H9 (cell line): ENCODE results near the gene SPRYD3. TPM values are rescaled to one million over a fixed set of nuclear protein-coding genes. Genes with fewer than 3 reads are reported as not detected.

Experiments used
- DNase-seq: peaks from one replicate; pipeline ENCODE4 v3.0.0-alpha.2; 2017
- H2AFZ ChIP-seq: one replicate; pipeline ENCODE4 v1.6.1; 2013; ENCODE audit warnings: mild to moderate bottlenecking, low read length, control low read depth, moderate library complexity
- H2AK5ac ChIP-seq: 2 replicates; pipeline ENCODE4 v1.6.1; 2013; ENCODE audit warnings: low read length, control low read depth, mixed read lengths; ENCODE audit not compliant: insufficient read length
- H2BK120ac ChIP-seq: one replicate; pipeline ENCODE4 v1.6.1; 2013; ENCODE audit warnings: low read depth, mild to moderate bottlenecking, low read length, control low read depth, inconsistent platforms; ENCODE audit not compliant: poor library complexity, severe bottlenecking
- H2BK12ac ChIP-seq: 2 replicates; pipeline ENCODE4 v1.6.1; 2013; ENCODE audit warnings: low read length, control low read depth, mixed read lengths, low read depth; ENCODE audit not compliant: insufficient read length
- H2BK15ac ChIP-seq: 2 replicates; pipeline ENCODE4 v1.6.1; 2013; ENCODE audit warnings: low read depth, low read length, control low read depth
- H2BK20ac ChIP-seq: one replicate; pipeline ENCODE4 v1.6.1; 2013; ENCODE audit warnings: low read depth, mild to moderate bottlenecking, low read length, control low read depth, inconsistent platforms; ENCODE audit not compliant: poor library complexity, severe bottlenecking
- H2BK5ac ChIP-seq: 2 replicates; pipeline ENCODE4 v1.6.1; 2013; ENCODE audit warnings: low read length, control low read depth, mixed read lengths; ENCODE audit not compliant: insufficient read length
- H3K14ac ChIP-seq: 2 replicates; pipeline ENCODE4 v1.6.1; 2013; ENCODE audit warnings: low read length, control low read depth; ENCODE audit not compliant: insufficient read depth
- H3K18ac ChIP-seq: 2 replicates; pipeline ENCODE4 v1.6.1; 2013; ENCODE audit warnings: low read depth, mild to moderate bottlenecking, mixed read lengths, low read length, control low read depth; ENCODE audit not compliant: insufficient read length
- H3K23ac ChIP-seq: 2 replicates; pipeline ENCODE4 v1.6.1; 2013; ENCODE audit warnings: low read length, control low read depth, mixed read lengths, low read depth; ENCODE audit not compliant: insufficient read length
- H3K23me2 ChIP-seq: 2 replicates; pipeline ENCODE4 v1.6.1; 2013; ENCODE audit warnings: low read depth, mild to moderate bottlenecking, mixed read lengths, low read length, control low read depth; ENCODE audit not compliant: insufficient read length, poor library complexity, severe bottlenecking
- H3K27ac ChIP-seq: 2 replicates; pipeline ENCODE4 v1.5.1; 2013; ENCODE audit warnings: low read length, control low read depth, mixed read lengths, low read depth; ENCODE audit not compliant: insufficient read length
- H3K27me3 ChIP-seq: 2 replicates; pipeline ENCODE4 v1.6.1; 2013; ENCODE audit warnings: low read length, control low read depth, inconsistent platforms; ENCODE audit not compliant: insufficient read depth
- H3K4ac ChIP-seq: 2 replicates; pipeline ENCODE4 v1.6.1; 2013; ENCODE audit warnings: low read depth, mild to moderate bottlenecking, control low read depth, inconsistent platforms, low read length, moderate library complexity
- H3K4me1 ChIP-seq: 2 replicates; pipeline ENCODE4 v1.6.1; 2013; ENCODE audit warnings: low read length, control low read depth, inconsistent platforms; ENCODE audit not compliant: insufficient read depth
- H3K4me2 ChIP-seq: 2 replicates; pipeline ENCODE4 v1.6.1; 2013; ENCODE audit warnings: low read length, control low read depth, mixed read lengths; ENCODE audit not compliant: insufficient read length, insufficient read depth
- H3K56ac ChIP-seq: 2 replicates; pipeline ENCODE4 v1.6.1; 2013; ENCODE audit warnings: low read depth, mild to moderate bottlenecking, mixed read lengths, low read length, control low read depth; ENCODE audit not compliant: insufficient read length
- H3K79me1 ChIP-seq: 2 replicates; pipeline ENCODE4 v1.6.1; 2013; ENCODE audit warnings: low read depth, mild to moderate bottlenecking, moderate library complexity, low read length, control low read depth, inconsistent platforms; ENCODE audit not compliant: insufficient read depth, poor library complexity, severe bottlenecking
- H3K79me2 ChIP-seq: 2 replicates; pipeline ENCODE4 v1.6.1; 2013; ENCODE audit warnings: low read length, control low read depth, inconsistent platforms; ENCODE audit not compliant: insufficient read depth
- H3K9ac ChIP-seq: 2 replicates; pipeline ENCODE4 v1.6.1; 2013; ENCODE audit warnings: low read length, control low read depth, mixed read lengths; ENCODE audit not compliant: insufficient read length; ENCODE audit errors: extremely low read depth
- H3K9me3 ChIP-seq: one replicate; pipeline ENCODE4 v1.6.1; 2013; ENCODE audit warnings: low read depth, low read length, inconsistent platforms; ENCODE audit not compliant: control insufficient read depth
- H3T11ph ChIP-seq: one replicate; pipeline ENCODE4 v1.6.1; 2013; ENCODE audit warnings: mild to moderate bottlenecking, low read length, control low read depth, inconsistent platforms
- H4K20me1 ChIP-seq: one replicate; pipeline ENCODE4 v1.6.1; 2013; ENCODE audit not compliant: control insufficient read depth, insufficient read length, insufficient read depth
- H4K5ac ChIP-seq: 2 replicates; pipeline ENCODE4 v1.6.1; 2013; ENCODE audit warnings: low read depth, mild to moderate bottlenecking, mixed read lengths, low read length, control low read depth; ENCODE audit not compliant: insufficient read length
- H4K8ac ChIP-seq: replicated peaks from 2 replicates; pipeline ENCODE4 v1.6.1; 2013; ENCODE audit warnings: low read length, control low read depth, mixed read lengths, low read depth; ENCODE audit not compliant: insufficient read length
- H4K91ac ChIP-seq: 2 replicates; pipeline ENCODE4 v1.6.1; 2013; ENCODE audit warnings: low read depth, mild to moderate bottlenecking, moderate library complexity, mixed read lengths, low read length, control low read depth; ENCODE audit not compliant: insufficient read length
- H3K27ac Mint-ChIP-seq, 3 experiments: 2 replicates in 2 of 3; 3 replicates in 1 of 3; pipeline ENCODE4 v1.8.0; 2020 to 2021; ENCODE audit warnings: mixed read lengths in 3 of 3, mild to moderate bottlenecking in 1 of 3, moderate library complexity in 1 of 3
- H3K27me3 Mint-ChIP-seq: 2 replicates; pipeline ENCODE4 v1.8.0; 2021; ENCODE audit warnings: low read depth, mild to moderate bottlenecking, moderate library complexity, mixed read lengths
- H3K36me3 Mint-ChIP-seq, 3 experiments: 2 replicates in 2 of 3; 3 replicates in 1 of 3; pipeline ENCODE4 v1.8.0; 2020 to 2021; ENCODE audit warnings: low read depth in 3 of 3, mixed read lengths in 3 of 3; ENCODE audit not compliant: insufficient read depth in 1 of 3
- H3K4me1 Mint-ChIP-seq, 2 experiments: 2 replicates each; pipeline ENCODE4 v1.8.0; 2020; ENCODE audit warnings: mixed read lengths in 2 of 2
- H3K4me3 Mint-ChIP-seq, 2 experiments: 2 replicates in 1 of 2; 3 replicates in 1 of 2; pipeline ENCODE4 v1.8.0; 2020 to 2021; ENCODE audit warnings: mild to moderate bottlenecking in 2 of 2, mixed read lengths in 2 of 2, moderate library complexity in 1 of 2
- H3K9me3 Mint-ChIP-seq, 2 experiments: 2 replicates in 1 of 2; 3 replicates in 1 of 2; pipeline ENCODE4 v1.8.0; 2020; ENCODE audit warnings: mild to moderate bottlenecking in 2 of 2, mixed read lengths in 2 of 2, moderate library complexity in 1 of 2
- CTCF ChIP-seq: fragments of 200-600 bp; sonication (generic); conservative IDR thresholded peaks from 3 replicates; pipeline ENCODE4 v1.8.0; 2021; ENCODE audit warnings: antibody characterized with exemption, mild to moderate bottlenecking
- WGBS: extraction: QIAGEN DNeasy Blood & Tissue Kit; methylation state at CpG from one replicate; pipeline ENCODE4 v1.1.7; 2013; ENCODE audit warnings: missing lambda C conversion rate, low lambda C conversion rate, mixed read lengths; ENCODE audit not compliant: insufficient read length; ENCODE audit errors: extremely low coverage; 5-methylcytosine and 5-hydroxymethylcytosine counted together
- total RNA-seq: library from RNA; stranded (reverse); gene quantifications from 2 replicates; pipeline ENCODE4 v1.2.1, GENCODE V29; 2021

The SPRYD3 gene
- total RNA-seq, 1 experiment from 2014 or later, result 6.5 TPM

- Histone ChIP-seq H3K4ac (no peak overlapping the region), H3K27ac (no peak overlapping the region), H3K79me1 (no peaks in the 10 kb centered on the region), H4K91ac (no peak overlapping the region), H3K9me3 (no peaks in the 10 kb centered on the region), H3K23ac (no peak overlapping the region), H2BK12ac (no peak overlapping the region), H3K4me1 (peaks cover 22% of the 10 kb centered on the region; the same call in 1 of the 2 replicates), H3K4me2 (peak overlapping the region; percentile 74), H3K79me2 (no peaks in the 10 kb centered on the region), H2BK20ac (no peak overlapping the region), H3K18ac (no peak overlapping the region), H4K5ac (no peak overlapping the region), H3K56ac (no peak overlapping the region), H3T11ph (no peak overlapping the region), H3K27me3 (peaks cover 5% of the 10 kb centered on the region; the same call in 1 of the 2 replicates), H2BK120ac (no peak overlapping the region), H3K9ac (no peak overlapping the region), H2AK5ac (no peak overlapping the region), H2BK5ac (no peak overlapping the region), H3K23me2 (peaks cover 12% of the 10 kb centered on the region), H4K8ac (no peak overlapping the region), H2AFZ (no peak overlapping the region), H3K14ac (no peak overlapping the region), H4K20me1 (no peaks in the 10 kb centered on the region), H2BK15ac (no peak overlapping the region)
- Mint-ChIP-seq H3K27me3 (peaks cover 37% of the 10 kb centered on the region), H3K36me3 (peaks cover 0 to 16% (median 2%) of the 10 kb centered on the region in 3 experiments; a peak in 4 of 7 replicates), H3K27ac (no peak overlapping the region; a peak in 2 of 7 replicates), H3K4me3 (peak overlapping the region; percentile 86 to 92), H3K9me3 (no peaks in the 10 kb centered on the region; a peak in 1 of 5 replicates), H3K4me1 (peaks cover 71 to 78% of the 10 kb centered on the region in 2 experiments)
- no peak for TF ChIP-seq CTCF
- no CpG with 5 or more reads among the region's 5 CpGs for WGBS
- DNase-seq, result no peak
These were observed 33.5 kb downstream of the SPRYD3 start for GRCh38 chr12:53045696-53046045.
